Activated CD8-positive, alpha-beta memory T cell treated with anti-CD3 and anti-CD28 coated beads, Interleukin-2, amount 50 U/mL, for 1 hour (primary cell): Measurements from ENCODE around the gene ARHGEF11.

Source experiments
- DNase-seq: peaks from one replicate; pipeline ENCODE4 v3.0.0-alpha.2; 2020; ENCODE audit errors: extremely low read depth

The ARHGEF11 gene

DNA sequence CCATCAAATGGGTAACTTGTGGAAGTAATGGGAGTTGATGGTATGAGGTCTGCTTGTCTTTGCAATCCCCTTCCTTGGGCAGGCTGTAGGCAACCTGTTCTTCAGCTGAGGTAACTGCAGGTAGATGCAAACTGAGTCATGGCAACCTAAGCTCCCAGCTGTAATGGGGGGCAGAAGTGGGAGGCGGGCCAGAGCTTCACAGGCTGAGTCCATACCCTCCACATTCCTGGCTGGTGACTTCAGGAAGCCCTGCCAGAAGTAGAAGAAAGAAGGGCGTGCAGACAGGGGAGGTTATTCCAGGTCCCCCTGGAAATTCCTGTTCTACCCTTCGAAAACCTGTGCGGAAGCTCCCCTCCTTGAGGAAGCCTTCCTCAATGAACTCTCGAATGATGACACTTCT lies 44.9 kb downstream of the ARHGEF11 start:
- DNase-seq: no peak

GRCh38 chr1:156999596-157000320 lies 45.8 kb downstream of the ARHGEF11 start:
- DNase-seq: no peak

- no peak for DNase-seq
These were observed 46.6 kb downstream of the ARHGEF11 start for GRCh38 chr1:156998840-156999500.

- no peak for DNase-seq
These were observed 47.2 kb downstream of the ARHGEF11 start for GRCh38 chr1:156998301-156998700.

DNA sequence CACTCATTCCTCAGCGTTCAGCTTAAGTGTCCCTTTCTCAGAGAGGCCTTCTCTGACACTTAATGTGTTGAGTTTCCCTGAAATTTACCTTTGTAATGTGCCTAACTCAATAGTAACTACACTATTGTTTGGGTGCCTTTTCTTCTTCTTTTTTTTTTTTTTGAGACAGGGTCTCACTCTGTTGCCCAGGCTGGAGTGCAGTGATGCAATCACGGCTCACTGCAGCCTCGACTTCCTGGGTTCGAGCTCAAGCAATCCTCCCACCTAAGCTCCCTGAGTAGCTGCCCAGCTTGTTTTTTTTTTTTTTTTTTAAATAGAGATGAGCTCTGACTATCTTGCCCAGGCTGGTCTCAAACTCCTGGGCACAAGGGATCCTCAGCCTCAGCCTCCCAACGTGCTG lies 50.1 kb downstream of the ARHGEF11 start:
- no peak for DNase-seq

GRCh38 chr1:156994277-156994676 lies 51.3 kb downstream of the ARHGEF11 start:
- DNase-seq: no peak

DNA sequence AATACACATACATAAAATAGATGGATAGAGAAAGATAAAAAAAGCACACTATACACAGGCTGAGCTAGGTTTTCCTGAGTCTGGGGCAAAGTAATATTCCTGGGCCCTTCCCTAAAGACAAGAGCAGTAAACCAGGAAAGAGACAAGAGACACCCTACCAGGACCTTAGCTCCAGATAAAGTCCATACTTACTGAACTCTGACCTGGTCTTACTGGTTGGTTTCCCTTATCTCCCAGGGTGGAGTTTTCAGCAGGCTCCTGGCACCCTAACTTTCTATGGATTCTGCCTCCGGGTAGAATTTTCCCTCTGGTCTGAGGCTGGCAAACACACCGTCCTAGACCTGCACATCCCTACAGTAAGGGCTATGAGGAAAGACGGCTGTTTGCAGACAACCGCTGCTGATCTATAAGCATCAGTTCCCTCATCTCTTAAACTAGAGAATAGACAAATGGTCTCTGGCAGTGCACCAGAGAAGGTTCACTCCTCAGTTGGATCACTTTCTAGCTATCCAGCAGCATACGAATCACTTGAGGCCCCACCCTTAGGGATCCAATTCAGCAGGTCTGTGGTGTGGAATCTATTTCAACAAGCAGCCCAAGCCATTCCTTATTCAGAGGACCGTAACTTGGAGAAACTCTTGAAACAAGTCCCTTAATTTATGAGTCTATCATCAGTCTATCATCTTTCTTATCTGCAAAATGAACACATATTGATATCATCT lies 52.0 kb downstream of the ARHGEF11 start:
- no peak for DNase-seq

DNA sequence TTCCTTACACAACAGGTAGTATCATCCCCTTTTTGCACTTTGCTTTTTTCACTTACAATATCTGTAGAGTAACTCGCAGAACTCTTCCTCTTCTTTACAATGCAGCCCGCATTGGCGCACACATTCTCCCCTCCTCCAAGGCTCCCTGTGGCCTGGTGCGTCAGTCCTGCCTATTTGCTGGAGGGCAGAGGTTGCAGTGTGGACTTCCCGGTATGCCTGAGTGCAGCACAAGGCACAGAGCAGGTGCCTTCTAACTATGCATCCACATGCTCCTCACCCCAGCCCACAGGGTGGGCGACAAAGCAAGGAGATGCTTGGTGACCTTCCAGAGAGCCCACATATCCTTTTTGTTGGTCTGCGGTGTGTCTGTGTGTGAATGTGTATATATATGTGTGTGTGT lies 53.3 kb downstream of the ARHGEF11 start:
- no peak for DNase-seq

DNA sequence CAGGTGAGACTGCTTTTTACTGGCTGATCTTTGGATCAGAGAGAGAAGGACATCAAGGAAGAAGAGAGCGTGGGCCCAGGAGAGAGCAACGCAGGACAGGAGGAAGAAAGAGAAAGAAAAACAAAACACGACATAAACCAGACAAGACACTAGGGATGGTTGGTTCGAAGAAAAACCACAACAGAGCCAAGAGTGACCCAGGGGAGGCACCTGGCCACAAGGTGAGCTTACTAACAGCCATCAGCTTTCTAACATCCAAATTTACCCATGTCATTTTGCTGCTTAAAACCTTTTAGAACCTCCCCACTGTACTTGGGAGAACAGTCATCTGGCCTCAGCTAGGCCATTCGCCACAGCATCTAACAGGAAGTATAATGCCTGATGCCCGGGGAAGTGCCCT lies 57.8 kb downstream of the ARHGEF11 start:
- DNase-seq: no peak

DNA sequence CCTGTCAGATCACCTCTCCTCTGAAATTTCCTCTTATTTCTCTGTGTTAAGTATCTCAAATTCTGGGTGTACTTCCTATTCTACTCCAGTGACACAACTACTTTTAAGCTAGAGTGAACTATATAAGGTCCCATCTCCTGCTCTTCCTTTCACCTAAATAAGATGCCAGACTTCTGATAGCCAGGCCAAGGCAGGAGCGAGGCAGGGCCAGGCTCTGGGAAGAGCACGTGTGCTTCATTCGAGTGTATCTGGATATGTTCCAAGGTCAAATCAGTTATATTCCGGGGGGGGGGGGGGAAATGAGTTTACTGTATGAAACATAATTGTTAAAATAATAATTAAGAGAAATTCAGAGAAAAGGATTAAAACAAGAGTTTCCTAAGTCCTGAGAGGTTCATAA lies 65.0 kb downstream of the ARHGEF11 start:
- DNase-seq: no peak

DNA sequence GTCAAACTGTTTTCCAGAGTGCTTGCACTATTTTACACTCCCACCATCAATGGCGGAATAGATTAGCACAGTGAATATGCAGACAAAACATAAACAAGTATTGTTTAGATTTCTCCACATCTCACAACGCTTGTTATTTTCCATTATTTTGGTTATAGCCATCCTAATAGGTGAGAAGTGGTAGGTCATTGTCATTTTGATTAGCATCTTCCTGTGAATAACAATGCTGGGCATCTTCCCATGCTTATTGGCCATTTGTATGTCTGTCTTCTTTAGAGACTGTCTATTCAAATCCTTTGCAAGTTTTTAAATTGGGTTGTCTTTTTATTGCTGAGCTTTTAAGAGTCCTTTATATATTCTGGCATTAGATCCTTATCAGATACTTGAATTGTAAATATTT lies 70.5 kb downstream of the ARHGEF11 start:
- DNase-seq: no peak

DNA sequence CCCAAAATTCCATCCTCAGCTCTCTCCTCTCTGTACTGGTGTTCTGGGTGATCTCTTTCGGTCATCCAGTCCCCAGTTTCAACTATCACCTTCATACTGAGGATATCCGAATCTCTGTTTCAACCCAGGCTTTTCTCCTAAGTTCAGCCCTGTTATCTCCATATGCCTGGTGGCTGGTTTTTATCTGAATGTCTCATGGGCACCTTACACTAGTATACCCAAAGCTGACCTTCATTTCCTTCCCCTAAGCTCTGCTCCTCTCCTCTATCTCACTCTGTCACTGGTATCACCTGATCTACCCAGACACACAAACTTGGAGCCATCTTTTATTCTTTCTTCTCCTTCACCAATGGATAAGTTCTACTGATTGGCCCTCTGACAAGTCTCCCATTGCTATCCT lies 72.1 kb downstream of the ARHGEF11 start:
- DNase-seq: no peak

GRCh38 chr1:156970017-156970416 lies 75.5 kb downstream of the ARHGEF11 start:
- no peak for DNase-seq

- DNase-seq: no peak
These were observed 76.0 kb downstream of the ARHGEF11 start for GRCh38 chr1:156969496-156969895.

DNA sequence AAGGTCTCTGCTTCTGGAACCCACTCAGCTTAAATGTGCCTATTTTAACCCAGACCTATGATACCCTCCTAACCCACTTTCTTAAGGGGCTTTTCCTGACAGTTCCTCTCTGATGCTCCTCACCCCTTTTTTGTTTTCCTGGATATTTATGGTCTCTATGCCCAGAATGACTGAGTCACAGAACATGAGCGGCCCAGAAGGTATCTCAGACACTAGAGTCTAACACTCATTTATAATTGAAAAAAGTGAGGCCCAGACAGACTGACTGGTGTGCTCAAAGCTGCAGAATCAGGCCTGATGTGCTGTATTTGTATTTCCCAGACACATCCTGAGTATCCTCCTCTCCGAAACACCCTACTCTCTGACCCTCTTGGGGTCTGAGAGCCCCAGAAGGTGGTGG lies 81.1 kb downstream of the ARHGEF11 start:
- no peak for DNase-seq

GRCh38 chr1:156963621-156964020 lies 81.9 kb downstream of the ARHGEF11 start:
- DNase-seq: no peak

DNA sequence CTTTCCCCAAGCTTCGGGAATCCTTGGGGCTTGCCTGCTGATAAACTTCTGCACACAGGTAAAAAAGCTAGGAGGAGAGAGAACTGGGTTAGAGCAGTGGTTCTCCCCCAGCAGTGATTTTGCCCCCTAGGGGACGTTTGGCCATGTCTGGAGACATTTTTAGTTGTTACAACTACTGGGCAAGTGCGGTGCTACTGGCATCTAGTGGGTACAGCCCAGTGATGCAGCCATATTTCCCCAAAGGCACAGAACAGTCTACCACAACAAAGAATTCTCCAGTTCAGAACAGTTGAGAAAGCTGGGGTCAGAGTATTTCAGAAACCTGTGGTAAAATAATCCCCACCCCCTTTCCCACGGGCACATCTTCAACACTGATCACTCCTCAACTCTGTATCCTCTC lies 83.8 kb downstream of the ARHGEF11 start:
- DNase-seq: no peak

GRCh38 chr1:156959925-156960324 lies 85.6 kb downstream of the ARHGEF11 start:
- DNase-seq: no peak

DNA sequence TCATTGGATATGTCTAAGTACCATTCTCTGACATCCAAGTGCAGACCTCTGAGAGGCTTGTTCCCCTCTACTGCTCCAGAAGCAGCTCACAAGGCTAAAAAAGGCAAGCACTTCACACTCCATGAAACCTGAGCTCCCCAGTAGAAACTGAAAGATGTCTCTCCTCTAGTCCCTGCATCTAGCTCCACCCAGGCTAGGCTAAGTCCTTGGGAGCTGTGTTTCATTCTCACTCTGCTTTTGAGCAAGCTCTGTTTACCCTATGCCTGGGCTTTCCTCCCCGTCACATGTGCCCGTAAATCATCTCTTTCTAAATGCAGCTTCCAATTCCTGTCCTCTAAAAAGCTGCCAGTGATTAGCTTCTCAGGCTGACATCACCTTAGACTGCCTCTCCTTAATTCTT lies 86.1 kb downstream of the ARHGEF11 start:
- DNase-seq: no peak

DNA sequence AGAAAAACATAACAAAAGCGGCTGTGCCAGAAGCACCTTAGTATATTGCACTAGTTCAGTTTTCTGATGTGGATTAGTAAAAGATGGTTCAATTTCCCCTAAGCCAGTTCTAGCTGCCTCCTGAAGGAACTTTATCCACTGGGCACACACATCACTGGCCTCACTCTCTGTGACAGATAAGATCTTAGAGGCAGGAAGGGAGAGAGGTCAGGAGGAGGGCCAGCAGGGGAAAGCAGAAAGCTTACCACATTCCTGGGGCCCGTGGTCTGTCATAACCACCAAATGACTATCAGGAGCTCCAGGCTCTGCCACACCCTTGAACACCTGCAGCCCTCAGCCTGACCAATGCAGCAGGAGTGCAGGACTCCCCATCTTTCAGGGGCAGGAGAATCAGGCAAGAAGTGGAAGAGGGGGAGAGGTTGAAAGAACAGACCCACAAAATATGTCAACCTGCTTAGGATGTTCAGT lies 87.3 kb downstream of the ARHGEF11 start:
- no peak for DNase-seq

- DNase-seq: no peak
These were observed 87.9 kb downstream of the ARHGEF11 start for GRCh38 chr1:156957634-156958033.

DNA sequence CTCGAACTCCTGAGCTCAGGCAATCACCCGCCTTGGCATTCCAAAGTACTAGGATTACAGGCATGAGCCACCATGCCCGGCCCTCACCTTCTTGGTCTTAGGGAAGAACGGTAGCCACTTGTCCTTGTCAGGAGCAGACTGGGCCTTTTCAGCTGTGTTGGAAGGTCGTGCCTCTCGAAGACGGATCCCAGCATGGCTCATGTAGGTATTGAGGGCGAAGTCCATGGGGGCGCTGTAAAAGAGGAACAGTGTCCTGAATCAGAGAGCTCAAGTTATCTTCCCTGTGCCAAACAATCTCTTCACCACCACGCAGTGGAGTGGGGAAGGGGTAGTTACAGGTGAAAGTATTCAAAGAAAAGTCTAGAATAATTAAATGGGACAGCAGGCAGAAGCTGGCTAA lies 89.2 kb downstream of the ARHGEF11 start:
- no peak for DNase-seq

DNA sequence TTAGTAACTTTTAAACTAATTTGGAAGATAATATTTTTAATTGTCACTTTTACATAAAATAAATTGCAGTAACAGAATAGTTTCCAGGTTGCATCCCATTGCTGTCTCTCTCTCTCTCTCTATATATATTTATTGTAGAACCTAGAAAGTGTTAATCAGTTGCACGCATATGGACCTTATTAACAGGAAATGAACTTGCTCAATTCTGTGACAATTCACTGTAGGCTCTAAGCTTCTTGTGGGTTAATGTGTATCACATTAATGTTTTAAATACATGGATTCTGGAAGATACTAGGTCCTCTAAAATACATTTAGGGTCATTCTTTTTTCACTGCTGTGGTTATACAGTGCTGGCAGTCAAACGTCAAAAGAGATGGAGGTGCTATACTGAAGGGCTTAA lies 92.0 kb downstream of the ARHGEF11 start:
- DNase-seq: no peak
